ENCODE data around the gene LIMA1. TPM values are rescaled to one million over a fixed set of nuclear protein-coding genes. Genes with fewer than 3 reads are reported as not detected.

Gene LIMA1
- total RNA-seq, 5 donors from 2014 or later (not counting 1 experiment from before 2014, with no cell fraction given): 8.6 to 14.9 (median 11.1) TPM

DNA sequence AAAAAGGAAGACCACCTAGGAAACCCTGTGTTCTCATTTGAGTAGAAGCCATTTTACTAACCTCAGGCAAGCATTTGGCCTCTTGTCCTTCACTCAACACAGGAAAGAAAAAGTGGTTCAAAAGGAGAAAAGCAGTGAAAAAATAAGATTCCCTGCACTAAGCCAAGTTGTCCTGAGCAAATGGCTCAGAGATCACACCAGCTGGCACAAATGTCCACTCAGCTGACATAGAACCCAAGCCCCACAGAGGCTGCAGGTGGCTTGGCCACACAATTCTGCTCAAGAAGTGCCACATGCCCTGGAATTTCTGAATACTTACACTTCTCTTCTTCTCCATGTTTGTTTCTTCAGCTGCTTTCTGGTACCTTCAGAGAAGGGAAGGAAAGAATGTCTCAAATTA, 52.0 kb downstream of the LIMA1 start:
- CTCF ChIA-PET: no interaction called here
- no peak overlapping the region for H3K27ac ChIP-seq (ENCODE audit: low read length)
- no peaks in the 10 kb centered on the region for H3K9me3 Mint-ChIP-seq
- no peaks in the 10 kb centered on the region for H3K36me3 Mint-ChIP-seq
- H3K27me3 Mint-ChIP-seq: no peaks in the 10 kb centered on the region
- H3K4me1 Mint-ChIP-seq: no peaks in the 10 kb centered on the region
- no peak overlapping the region for H3K4me3 ChIP-seq (ENCODE audit: control insufficient read depth in 1 of 2, extremely low read depth in 1 of 2, low read length in 1 of 2)
- H3K36me3 ChIP-seq (ENCODE audit: control insufficient read depth in 2 of 2, extremely low read depth in 1 of 2, insufficient read depth in 1 of 2, low read length in 1 of 2): no peaks in the 10 kb centered on the region
- H3K4me1 ChIP-seq (ENCODE audit: control insufficient read depth in 1 of 2, extremely low read depth in 1 of 2, insufficient read depth in 2 of 2, low read length in 2 of 2): no peaks in the 10 kb centered on the region
- POLR2A ChIA-PET: no interaction called here
- H3K27me3 ChIP-seq (replicated peaks in 1 of 2; ENCODE audit: control insufficient read depth in 2 of 2, extremely low read depth in 1 of 2, insufficient read depth in 2 of 2, low read length in 1 of 2): no peaks in the 10 kb centered on the region
- no peak for DNase-seq
- no peak overlapping the region for H3K27ac Mint-ChIP-seq
- no peaks in the 10 kb centered on the region for H3K9me3 ChIP-seq
- no peak for ATAC-seq (replicated peaks in 1 of 4)
- no peak overlapping the region for H3K4me3 Mint-ChIP-seq

GRCh38 chr12:50230217-50230616, 53.1 kb downstream of the LIMA1 start:
- WGBS (ENCODE audit: insufficient coverage): 63% methylated on average over 1 of the region's 6 CpGs
- no peaks in the 10 kb centered on the region for H3K36me3 Mint-ChIP-seq
- CTCF ChIA-PET: no interaction called here
- peaks cover 0 to 4% (median 3%) of the 10 kb centered on the region in 3 donors for H3K4me1 Mint-ChIP-seq
- Histone ChIP-seq H3K9me3 (no peaks in the 10 kb centered on the region), H3K36me3 (ENCODE audit: control insufficient read depth in 2 of 2, extremely low read depth in 1 of 2, insufficient read depth in 1 of 2, low read length in 1 of 2) (no peaks in the 10 kb centered on the region), H3K4me1 (ENCODE audit: control insufficient read depth in 1 of 2, extremely low read depth in 1 of 2, insufficient read depth in 2 of 2, low read length in 2 of 2) (no peaks in the 10 kb centered on the region), H3K27me3 (replicated peaks in 1 of 2; ENCODE audit: control insufficient read depth in 2 of 2, extremely low read depth in 1 of 2, insufficient read depth in 2 of 2, low read length in 1 of 2) (no peaks in the 10 kb centered on the region), H3K4me3 (ENCODE audit: control insufficient read depth in 1 of 2, extremely low read depth in 1 of 2, low read length in 1 of 2) (no peak overlapping the region), H3K27ac (ENCODE audit: low read length) (no peak overlapping the region)
- POLR2A ChIA-PET: no interaction called here
- no peaks in the 10 kb centered on the region for H3K27me3 Mint-ChIP-seq
- DNase-seq: no peak
- no peak for ATAC-seq (replicated peaks in 1 of 4)
- no peak overlapping the region for H3K27ac Mint-ChIP-seq
- no peaks in the 10 kb centered on the region for H3K9me3 Mint-ChIP-seq
- H3K4me3 Mint-ChIP-seq: no peak overlapping the region

- no peaks in the 10 kb centered on the region for H3K36me3 ChIP-seq (ENCODE audit: control insufficient read depth in 2 of 2, extremely low read depth in 1 of 2, insufficient read depth in 1 of 2, low read length in 1 of 2)
- H3K27me3 ChIP-seq (replicated peaks in 1 of 2; ENCODE audit: control insufficient read depth in 2 of 2, extremely low read depth in 1 of 2, insufficient read depth in 2 of 2, low read length in 1 of 2): no peaks in the 10 kb centered on the region
- Mint-ChIP-seq H3K4me1 (peaks cover 25 to 31% (median 28%) of the 10 kb centered on the region in 3 donors), H3K27ac (peak overlapping the region; percentile 87 to 90), H3K9me3 (no peaks in the 10 kb centered on the region), H3K4me3 (peak overlapping the region; percentile 17 to 64 (median 57)), H3K36me3 (no peaks in the 10 kb centered on the region), H3K27me3 (no peaks in the 10 kb centered on the region)
- peak; percentile 59 to 81 (median 74) for ATAC-seq (replicated peaks in 1 of 4)
- H3K27ac ChIP-seq (ENCODE audit: low read length): peak overlapping the region; percentile 62
- peak in 11 of 35 experiments; percentile 5 to 63 (median 20) for DNase-seq
- 30% methylated on average over 1 of the region's 2 CpGs for WGBS (ENCODE audit: insufficient coverage)
- CTCF ChIA-PET: interaction anchor here in 1 of 2 donors (0.7 to 1.6 kb wide), 2 partner anchors 11 to 12 kb away, joined by 4 to 5 read pairs; no protein-coding TSS in a partner anchor
- H3K4me1 ChIP-seq (ENCODE audit: control insufficient read depth in 1 of 2, extremely low read depth in 1 of 2, insufficient read depth in 2 of 2, low read length in 2 of 2): peaks cover 14 to 30% of the 10 kb centered on the region in 2 experiments
- no peaks in the 10 kb centered on the region for H3K9me3 ChIP-seq
- POLR2A ChIA-PET: interaction anchor here (0.6 to 0.7 kb wide), 3 partner anchors 21 to 212 kb away, joined by 4 to 9 read pairs (median 9); no protein-coding TSS in a partner anchor
- no peak overlapping the region for H3K4me3 ChIP-seq (ENCODE audit: control insufficient read depth in 1 of 2, extremely low read depth in 1 of 2, low read length in 1 of 2)
These were observed 59.2 kb downstream of the LIMA1 start for GRCh38 chr12:50224026-50224692.

GRCh38 chr12:50222275-50222783, 61.0 kb downstream of the LIMA1 start:
- H3K27ac Mint-ChIP-seq: no peak overlapping the region
- Histone ChIP-seq H3K27ac (ENCODE audit: low read length) (peak overlapping the region; percentile 80), H3K4me1 (ENCODE audit: control insufficient read depth in 1 of 2, extremely low read depth in 1 of 2, insufficient read depth in 2 of 2, low read length in 2 of 2) (peaks cover 14 to 36% of the 10 kb centered on the region in 2 experiments)

GRCh38 chr12:50221228-50222008, 61.9 kb downstream of the LIMA1 start:
- Histone ChIP-seq H3K27ac (ENCODE audit: low read length) (peak overlapping the region; percentile 80), H3K36me3 (ENCODE audit: control insufficient read depth in 2 of 2, extremely low read depth in 1 of 2, insufficient read depth in 1 of 2, low read length in 1 of 2) (peaks cover 0 to 3% of the 10 kb centered on the region in 2 donors), H3K4me1 (ENCODE audit: control insufficient read depth in 1 of 2, extremely low read depth in 1 of 2, insufficient read depth in 2 of 2, low read length in 2 of 2) (peaks cover 14 to 36% of the 10 kb centered on the region in 2 experiments), H3K9me3 (no peaks in the 10 kb centered on the region), H3K27me3 (replicated peaks in 1 of 2; ENCODE audit: control insufficient read depth in 2 of 2, extremely low read depth in 1 of 2, insufficient read depth in 2 of 2, low read length in 1 of 2) (no peaks in the 10 kb centered on the region), H3K4me3 (ENCODE audit: control insufficient read depth in 1 of 2, extremely low read depth in 1 of 2, low read length in 1 of 2) (peak overlapping the region; percentile 70 to 73)
- Mint-ChIP-seq H3K4me1 (peaks cover 36 to 45% (median 37%) of the 10 kb centered on the region in 3 donors), H3K27ac (no peak overlapping the region), H3K4me3 (no peak overlapping the region), H3K27me3 (no peaks in the 10 kb centered on the region), H3K36me3 (no peaks in the 10 kb centered on the region), H3K9me3 (no peaks in the 10 kb centered on the region)
- ATAC-seq (replicated peaks in 1 of 4) (peak in 1 of 4 experiments; percentile 8), DNase-seq (peak in 1 of 35 experiments; percentile 21)
- 0% methylated on average over 1 of the region's 9 CpGs for WGBS (ENCODE audit: insufficient coverage)
- ChIA-PET CTCF (interaction anchor here in 1 of 2 donors (0.6 to 3.1 kb wide), 7 partner anchors 9 to 1234 kb away, joined by 3 to 21 read pairs (median 3); no protein-coding TSS in a partner anchor), POLR2A (interaction anchor here (0.5 to 1.4 kb wide), 8 partner anchors 10 to 120 kb away, joined by 3 to 8 read pairs (median 3); partner anchors contain the start of genes COX14 (in 1 of the 2) and LIMA1 (in 1 of the 2))

More at GRCh38 chr12:50222275-50222783, 61.0 kb downstream of the LIMA1 start:
- Histone ChIP-seq H3K36me3 (ENCODE audit: control insufficient read depth in 2 of 2, extremely low read depth in 1 of 2, insufficient read depth in 1 of 2, low read length in 1 of 2) (no peaks in the 10 kb centered on the region), H3K4me3 (ENCODE audit: control insufficient read depth in 1 of 2, extremely low read depth in 1 of 2, low read length in 1 of 2) (peak overlapping the region; percentile 70 to 73), H3K27me3 (replicated peaks in 1 of 2; ENCODE audit: control insufficient read depth in 2 of 2, extremely low read depth in 1 of 2, insufficient read depth in 2 of 2, low read length in 1 of 2) (no peaks in the 10 kb centered on the region), H3K9me3 (no peaks in the 10 kb centered on the region)
- ChIA-PET CTCF (interaction anchor here (0.5 to 3.1 kb wide), 6 partner anchors 10 to 997 kb away, joined by 3 to 21 read pairs (median 3); partner anchors contain the start of gene COX14 (in 1 of the 2)), POLR2A (interaction anchor here (0.6 to 1.4 kb wide), 6 partner anchors 10 to 61 kb away, joined by 3 to 7 read pairs (median 4); partner anchors contain the start of gene LIMA1 (in 1 of the 2))
- Mint-ChIP-seq H3K4me3 (no peak overlapping the region), H3K36me3 (no peaks in the 10 kb centered on the region), H3K9me3 (no peaks in the 10 kb centered on the region), H3K4me1 (peaks cover 32 to 40% (median 34%) of the 10 kb centered on the region in 3 donors), H3K27me3 (no peaks in the 10 kb centered on the region)
- peak; percentile 32 to 60 (median 42) for ATAC-seq (replicated peaks in 1 of 4)
- peak in 7 of 35 experiments; percentile 3 to 62 (median 15) for DNase-seq
- no CpG with 5 or more reads among the region's 5 CpGs for WGBS (ENCODE audit: insufficient coverage)

Data from T-cell (primary cell).